OCI-LY3 (cell line): Measurements from ENCODE around the gene TPGS1.

Source experiments
- H2AFZ ChIP-seq: fragments of 200-600, 300-600 bp; shearing (Covaris generic); 2 replicates; pipeline ENCODE4 v1.6.0; 2014; ENCODE audit warnings: antibody characterized with exemption, low read depth, low read length
- H3K27ac ChIP-seq: fragments of 200-600, 300-600 bp; sonication (generic); 2 replicates; pipeline ENCODE4 v1.5.1; 2014; ENCODE audit warnings: mild to moderate bottlenecking, low read length, moderate library complexity, mixed read lengths
- H3K27me3 ChIP-seq: fragments of 200-600, 300-600 bp; sonication (generic); 2 replicates; pipeline ENCODE4 v1.6.1; 2014; ENCODE audit warnings: low read depth, low read length, mixed read lengths
- H3K36me3 ChIP-seq: fragments of 200-600, 300-600 bp; sonication (generic); replicated peaks from 2 replicates; pipeline ENCODE3; 2014; ENCODE audit warnings: low read depth, low read length, mixed read lengths
- H3K4me1 ChIP-seq: fragments of 300-600, 200-600 bp; sonication (generic); 2 replicates; pipeline ENCODE4 v1.6.1; 2014; ENCODE audit warnings: low read length, mixed read lengths
- H3K4me2 ChIP-seq: fragments of 200-600, 300-600 bp; sonication (generic); 2 replicates; pipeline ENCODE4 v1.6.1; 2014; ENCODE audit warnings: low read length, mixed read lengths
- H3K4me3 ChIP-seq: fragments of 300-600, 200-600 bp; sonication (generic); 2 replicates; pipeline ENCODE4 v1.5.1; 2014; ENCODE audit warnings: antibody characterized with exemption, mild to moderate bottlenecking, low read length, moderate library complexity
- H3K79me2 ChIP-seq: fragments of 300-600, 200-600 bp; shearing (Covaris generic); 2 replicates; pipeline ENCODE4 v1.6.1; 2014; ENCODE audit warnings: mild to moderate bottlenecking, low read length, mixed read lengths
- H3K9ac ChIP-seq: fragments of 300-600, 200-600 bp; shearing (Covaris generic); 2 replicates; pipeline ENCODE4 v1.6.0; 2014; ENCODE audit warnings: mild to moderate bottlenecking, low read length, moderate library complexity
- H3K9me3 ChIP-seq: fragments of 200-600, 300-600 bp; shearing (Covaris generic); 2 replicates; pipeline ENCODE4 v1.6.1; 2014; ENCODE audit warnings: low read length, mixed read lengths; ENCODE audit not compliant: insufficient read depth
- H4K20me1 ChIP-seq: fragments of 200-600, 300-600 bp; sonication (generic); 2 replicates; pipeline ENCODE4 v1.6.1; 2016; ENCODE audit warnings: low read length, mixed read lengths; ENCODE audit not compliant: insufficient read depth
- EZH2phosphoT487 ChIP-seq: fragments of 200-600 bp; shearing (Covaris generic); IDR thresholded peaks from 2 replicates; pipeline ENCODE4 v1.6.1; 2018; ENCODE audit warnings: antibody characterized with exemption, mixed run types, low read depth
- TF ChIP-seq, protein P1 (sequence below): fragments of 200-600, 300-600 bp; sonication (generic); IDR thresholded peaks from 2 replicates; pipeline ENCODE4 v1.5.1; 2014; ENCODE audit warnings: antibody characterized with exemption, low read length, low read depth

The TPGS1 gene

DNA sequence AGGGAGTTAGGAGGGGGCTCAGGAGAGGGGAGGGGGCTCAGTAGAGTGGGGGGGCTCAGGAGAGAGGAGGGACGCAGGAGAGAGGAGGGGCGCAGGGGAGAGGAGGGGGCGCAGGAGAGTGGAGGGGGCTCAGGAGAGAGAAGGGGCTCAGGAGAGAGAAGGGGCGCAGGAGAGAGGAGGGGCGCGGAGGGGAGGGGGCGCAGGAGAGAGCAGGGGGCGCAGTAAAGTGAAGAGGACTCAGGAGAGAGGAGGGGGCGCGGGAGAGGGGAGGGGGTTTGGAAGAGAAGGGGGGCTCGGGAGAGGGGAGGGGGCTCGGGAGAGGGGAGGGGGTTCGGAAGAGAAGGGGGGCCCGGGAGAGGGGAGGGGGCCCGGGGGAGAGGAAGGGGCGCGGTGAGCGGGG is 10.3 kb upstream of the TPGS1 start:
- Histone ChIP-seq H3K27me3 (no peaks in the 10 kb centered on the region), H3K36me3 (no peaks in the 10 kb centered on the region), H3K9ac (no peak overlapping the region), H3K9me3 (no peaks in the 10 kb centered on the region), H3K79me2 (no peaks in the 10 kb centered on the region), H3K27ac (no peak overlapping the region), H4K20me1 (no peaks in the 10 kb centered on the region), H3K4me1 (no peaks in the 10 kb centered on the region), H3K4me3 (no peak overlapping the region), H3K4me2 (no peak overlapping the region), H2AFZ (no peak overlapping the region)
- no peak for TF ChIP-seq EZH2phosphoT487
- TF ChIP-seq, protein P1, sequence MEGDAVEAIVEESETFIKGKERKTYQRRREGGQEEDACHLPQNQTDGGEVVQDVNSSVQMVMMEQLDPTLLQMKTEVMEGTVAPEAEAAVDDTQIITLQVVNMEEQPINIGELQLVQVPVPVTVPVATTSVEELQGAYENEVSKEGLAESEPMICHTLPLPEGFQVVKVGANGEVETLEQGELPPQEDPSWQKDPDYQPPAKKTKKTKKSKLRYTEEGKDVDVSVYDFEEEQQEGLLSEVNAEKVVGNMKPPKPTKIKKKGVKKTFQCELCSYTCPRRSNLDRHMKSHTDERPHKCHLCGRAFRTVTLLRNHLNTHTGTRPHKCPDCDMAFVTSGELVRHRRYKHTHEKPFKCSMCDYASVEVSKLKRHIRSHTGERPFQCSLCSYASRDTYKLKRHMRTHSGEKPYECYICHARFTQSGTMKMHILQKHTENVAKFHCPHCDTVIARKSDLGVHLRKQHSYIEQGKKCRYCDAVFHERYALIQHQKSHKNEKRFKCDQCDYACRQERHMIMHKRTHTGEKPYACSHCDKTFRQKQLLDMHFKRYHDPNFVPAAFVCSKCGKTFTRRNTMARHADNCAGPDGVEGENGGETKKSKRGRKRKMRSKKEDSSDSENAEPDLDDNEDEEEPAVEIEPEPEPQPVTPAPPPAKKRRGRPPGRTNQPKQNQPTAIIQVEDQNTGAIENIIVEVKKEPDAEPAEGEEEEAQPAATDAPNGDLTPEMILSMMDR: no peak

DNA sequence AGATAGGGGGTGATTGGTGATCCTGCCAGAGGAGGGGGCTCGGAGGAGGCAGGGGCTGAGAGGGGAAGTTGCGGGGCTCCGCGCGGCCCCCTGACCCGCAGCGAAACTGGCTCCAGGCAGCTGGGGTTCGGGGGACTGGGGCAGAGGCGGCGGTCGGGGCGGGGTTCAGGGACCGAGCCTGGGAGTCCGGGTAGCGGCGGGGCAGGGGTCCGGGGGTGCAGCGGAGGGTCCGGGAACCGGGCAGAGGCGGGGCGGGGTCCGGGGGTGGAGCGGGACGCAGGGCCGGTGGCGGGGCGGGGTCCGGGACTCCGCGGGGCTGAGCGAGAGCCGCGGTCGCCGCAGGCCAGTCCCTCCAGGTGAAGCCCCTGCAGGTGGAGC is 9.8 kb upstream of the TPGS1 start:
- Histone ChIP-seq H4K20me1 (no peaks in the 10 kb centered on the region), H3K79me2 (no peaks in the 10 kb centered on the region), H3K36me3 (no peaks in the 10 kb centered on the region), H2AFZ (no peak overlapping the region), H3K4me3 (no peak overlapping the region), H3K4me1 (peaks cover 1% of the 10 kb centered on the region; the same call in 1 of the 2 replicates), H3K27me3 (no peaks in the 10 kb centered on the region), H3K9me3 (no peaks in the 10 kb centered on the region), H3K9ac (no peak overlapping the region), H3K27ac (no peak overlapping the region), H3K4me2 (no peak overlapping the region)
- TF ChIP-seq, protein P1: no peak
- no peak for TF ChIP-seq EZH2phosphoT487

GRCh38 chr19:497869-498510 is 9.3 kb upstream of the TPGS1 start:
- no peak overlapping the region for H3K4me2 ChIP-seq
- TF ChIP-seq, protein P1: no peak
- TF ChIP-seq EZH2phosphoT487: no peak
- no peak overlapping the region for H2AFZ ChIP-seq
- H3K36me3 ChIP-seq: no peaks in the 10 kb centered on the region
- no peaks in the 10 kb centered on the region; the same call in 1 of the 2 replicates for H3K9me3 ChIP-seq
- no peaks in the 10 kb centered on the region for H4K20me1 ChIP-seq
- H3K27me3 ChIP-seq: no peaks in the 10 kb centered on the region
- H3K4me3 ChIP-seq: no peak overlapping the region
- H3K79me2 ChIP-seq: no peaks in the 10 kb centered on the region
- H3K27ac ChIP-seq: no peak overlapping the region
- H3K9ac ChIP-seq: no peak overlapping the region
- H3K4me1 ChIP-seq: peaks cover 6% of the 10 kb centered on the region; the same call in 1 of the 2 replicates

- Histone ChIP-seq H3K79me2 (no peaks in the 10 kb centered on the region), H3K4me1 (peaks cover 7% of the 10 kb centered on the region; the same call in 1 of the 2 replicates), H3K4me2 (no peak overlapping the region), H4K20me1 (no peaks in the 10 kb centered on the region), H3K27me3 (no peaks in the 10 kb centered on the region), H3K27ac (no peak overlapping the region), H3K36me3 (no peaks in the 10 kb centered on the region), H2AFZ (no peak overlapping the region), H3K4me3 (no peak overlapping the region), H3K9me3 (no peaks in the 10 kb centered on the region; the same call in 1 of the 2 replicates), H3K9ac (no peak overlapping the region)
- no peak for TF ChIP-seq EZH2phosphoT487
These were observed 8.8 kb upstream of the TPGS1 start for GRCh38 chr19:498511-498891.
